Natural killer cell (primary cell): ENCODE results near the gene WDR87. TPM values are rescaled to one million over a fixed set of nuclear protein-coding genes. Genes with fewer than 3 reads are reported as not detected.

Experiments used
- ATAC-seq, 3 donors: fragments of 150-1000 bp in 2 of 3; fragments of 200-7000 bp in 1 of 3; cut with Tn5 transposase; 1 replicate in 1 of 3; 2 replicates in 2 of 3; pipeline ENCODE4 v1.10.0; 2021; ENCODE audit warnings: mild to moderate bottlenecking in 2 of 3, moderate library complexity in 2 of 3
- DNase-seq, 2 donors: peaks; one replicate each; pipeline versions ENCODE4 v3.0.0 to v3.0.0-alpha.2; 2013 to 2021; ENCODE audit warnings: mixed read lengths in 1 of 2
- H3K27ac ChIP-seq: one replicate; pipeline ENCODE4 v1.5.1; 2013; ENCODE audit warnings: mild to moderate bottlenecking, low read length
- H3K27me3 ChIP-seq: one replicate; pipeline ENCODE4 v1.6.1; 2013; ENCODE audit warnings: low read length; ENCODE audit not compliant: control insufficient read depth, insufficient read depth
- H3K36me3 ChIP-seq: one replicate; pipeline ENCODE4 v1.6.1; 2013; ENCODE audit warnings: low read length; ENCODE audit not compliant: control insufficient read depth, insufficient read depth
- H3K4me1 ChIP-seq: one replicate; pipeline ENCODE4 v1.6.1; 2013; ENCODE audit warnings: low read length; ENCODE audit not compliant: control insufficient read depth, insufficient read depth
- H3K4me3 ChIP-seq: one replicate; pipeline ENCODE4 v1.5.1; 2013; ENCODE audit warnings: low read length
- H3K9me3 ChIP-seq: one replicate; pipeline ENCODE4 v1.6.1; 2013; ENCODE audit warnings: low read length; ENCODE audit not compliant: control insufficient read depth, insufficient read depth
- H3K27ac Mint-ChIP-seq, 2 donors: one replicate each; pipeline ENCODE4 v1.8.0; 2022; ENCODE audit warnings: mild to moderate bottlenecking in 2 of 2, mixed read lengths in 2 of 2, moderate library complexity in 1 of 2
- H3K27me3 Mint-ChIP-seq, 2 donors: one replicate each; pipeline ENCODE4 v1.8.0; 2022; ENCODE audit warnings: low read depth in 2 of 2, mixed read lengths in 2 of 2
- H3K36me3 Mint-ChIP-seq: one replicate; pipeline ENCODE4 v1.8.0; 2022; ENCODE audit warnings: mixed read lengths
- H3K4me1 Mint-ChIP-seq, 2 donors: one replicate each; pipeline ENCODE4 v1.8.0; 2022; ENCODE audit warnings: mixed read lengths in 2 of 2
- H3K4me3 Mint-ChIP-seq: one replicate; pipeline ENCODE4 v1.8.0; 2022; ENCODE audit warnings: mild to moderate bottlenecking, moderate library complexity, mixed read lengths
- H3K9me3 Mint-ChIP-seq, 2 donors: one replicate each; pipeline ENCODE4 v1.8.0; 2022; ENCODE audit warnings: mixed read lengths in 2 of 2
- CTCF ChIP-seq: fragments of 200-600 bp; IDR thresholded peaks from one replicate; pipeline ENCODE4 v1.8.0; 2022; ENCODE audit warnings: antibody characterized with exemption
- WGBS: methylation state at CpG from one replicate; pipeline ENCODE4 v1.1.7; 2013; ENCODE audit warnings: missing lambda C conversion rate; ENCODE audit not compliant: insufficient coverage; 5-methylcytosine and 5-hydroxymethylcytosine counted together
- intact Hi-C: fragments of 100-400 bp; cut with micrococcal nuclease; formaldehyde crosslinking; loops from one replicate; pipeline ENCODE4 v1.14.2; 2022
- total RNA-seq, 4 donors: library from RNA; stranded (reverse); fragments of 120-200 nt in 1 of 4; gene quantifications; one replicate each; pipeline versions ENCODE4 v1.2.3 to v1.2.4, GENCODE V29; 2013 to 2022

Gene WDR87
- total RNA-seq, 3 donors from 2014 or later (not counting 1 experiment from before 2014, with no cell fraction given) = not detected

GRCh38 chr19:37933937-37934358 is 27.6 kb upstream of the WDR87 start:
- Mint-ChIP-seq H3K36me3 (no peaks in the 10 kb centered on the region), H3K4me3 (no peak overlapping the region), H3K9me3 (no peaks in the 10 kb centered on the region), H3K27ac (no peak overlapping the region), H3K4me1 (peaks cover 30 to 34% of the 10 kb centered on the region in 2 donors), H3K27me3 (no peaks in the 10 kb centered on the region)
- H3K4me1 ChIP-seq = peaks cover 23% of the 10 kb centered on the region
- H3K27ac ChIP-seq = no peak overlapping the region
- H3K36me3 ChIP-seq = no peaks in the 10 kb centered on the region
- H3K27me3 ChIP-seq = no peaks in the 10 kb centered on the region
- no peak for TF ChIP-seq CTCF
- ATAC-seq = no peak
- no peak for DNase-seq
- H3K4me3 ChIP-seq = no peak overlapping the region
- H3K9me3 ChIP-seq = peaks cover 6% of the 10 kb centered on the region
- intact Hi-C loops = no loop called here
- 88% methylated on average over 8 of the region's 9 CpGs for WGBS

- no peak for TF ChIP-seq CTCF
- DNase-seq (no peak), ATAC-seq (no peak)
- H3K36me3 Mint-ChIP-seq = no peaks in the 10 kb centered on the region
- peak overlapping the region; percentile 45 for H3K4me3 Mint-ChIP-seq
- intact Hi-C loops = no loop called here
- H3K9me3 Mint-ChIP-seq = no peaks in the 10 kb centered on the region
- Histone ChIP-seq H3K36me3 (no peaks in the 10 kb centered on the region), H3K4me1 (peaks cover 26% of the 10 kb centered on the region), H3K27ac (no peak overlapping the region), H3K4me3 (no peak overlapping the region), H3K27me3 (no peaks in the 10 kb centered on the region), H3K9me3 (peaks cover 6% of the 10 kb centered on the region)
- H3K4me1 Mint-ChIP-seq = peaks cover 34 to 38% of the 10 kb centered on the region in 2 donors
- WGBS = 76% methylated on average over 12 of the region's 12 CpGs
- peak overlapping the region in 1 of 2 donors; percentile 58 for H3K27ac Mint-ChIP-seq
- H3K27me3 Mint-ChIP-seq = no peaks in the 10 kb centered on the region
Measured at GRCh38 chr19:37932985-37933936, 26.9 kb upstream of the WDR87 start.

GRCh38 chr19:37931881-37932655 is 25.7 kb upstream of the WDR87 start:
- no peak for TF ChIP-seq CTCF
- no peaks in the 10 kb centered on the region for H3K27me3 ChIP-seq
- H3K4me1 ChIP-seq = peaks cover 26% of the 10 kb centered on the region
- peak overlapping the region; percentile 48 for H3K27ac ChIP-seq
- DNase-seq = no peak
- peaks cover 34 to 39% of the 10 kb centered on the region in 2 donors for H3K4me1 Mint-ChIP-seq
- H3K36me3 ChIP-seq = no peaks in the 10 kb centered on the region
- intact Hi-C loops = no loop called here
- no peaks in the 10 kb centered on the region for H3K36me3 Mint-ChIP-seq
- H3K9me3 ChIP-seq = peaks cover 6% of the 10 kb centered on the region
- H3K4me3 ChIP-seq = peak overlapping the region; percentile 14
- H3K4me3 Mint-ChIP-seq = peak overlapping the region; percentile 5
- no peaks in the 10 kb centered on the region for H3K9me3 Mint-ChIP-seq
- H3K27me3 Mint-ChIP-seq = no peaks in the 10 kb centered on the region
- H3K27ac Mint-ChIP-seq = peak overlapping the region in 1 of 2 donors; percentile 58
- ATAC-seq = peak in 1 of 3 donors; percentile 47
- 22% methylated on average over 29 of the region's 30 CpGs for WGBS
